Stimulated activated CD4-positive, alpha-beta T cell treated with anti-CD3 and anti-CD28 coated beads, Interleukin-2, amount 100 ng/mL, for 24 hours (primary cell): ENCODE data around the gene SCNN1A.

Source experiments
- DNase-seq, 2 donors: peaks; one replicate each; pipeline ENCODE4 v3.0.0-alpha.2; 2020

The SCNN1A gene

DNA sequence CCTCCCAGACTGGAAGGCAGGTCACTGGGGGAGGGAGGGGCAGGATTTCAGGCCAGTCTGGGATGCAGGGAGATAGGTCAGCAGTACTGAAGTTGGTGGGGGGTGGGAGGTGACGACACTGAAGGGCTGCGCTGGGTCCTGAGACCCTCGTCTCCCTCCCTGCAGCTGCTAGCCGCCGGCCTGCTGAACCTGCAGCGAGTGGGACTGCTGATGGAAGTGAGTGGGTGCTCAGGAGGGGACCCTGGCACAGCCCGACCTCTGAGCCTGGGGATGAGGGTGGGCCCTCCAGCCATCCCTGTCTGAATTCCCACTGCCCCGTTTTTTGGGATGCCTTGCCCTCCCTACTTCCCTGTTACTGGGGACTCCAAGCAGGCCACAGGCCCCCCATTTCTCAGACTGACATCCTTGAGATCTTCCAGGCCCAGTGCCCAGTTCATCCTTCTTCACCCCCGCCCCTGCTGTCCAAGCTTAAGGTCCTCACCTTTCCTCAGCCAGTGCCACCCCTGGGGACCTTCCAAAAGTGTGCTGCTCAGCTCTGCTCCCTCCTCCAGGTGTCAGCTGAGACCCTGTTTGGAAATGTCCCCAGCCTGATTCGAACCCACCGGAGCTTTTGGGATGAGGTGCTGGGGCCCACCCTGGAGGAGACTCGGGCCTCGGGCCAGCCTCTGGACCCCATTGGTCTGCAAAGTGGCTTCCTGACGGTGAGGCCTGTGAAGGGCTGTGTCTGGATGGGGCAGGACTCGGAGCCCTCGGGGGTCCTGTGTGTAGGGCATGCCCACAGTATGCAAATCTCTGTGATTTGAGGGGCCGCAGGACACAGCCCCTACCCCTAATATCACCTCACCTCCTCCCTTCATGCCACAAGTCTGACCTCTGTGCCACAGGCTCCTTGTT is 59.4 kb downstream of the SCNN1A start:
- no peak for DNase-seq

DNA sequence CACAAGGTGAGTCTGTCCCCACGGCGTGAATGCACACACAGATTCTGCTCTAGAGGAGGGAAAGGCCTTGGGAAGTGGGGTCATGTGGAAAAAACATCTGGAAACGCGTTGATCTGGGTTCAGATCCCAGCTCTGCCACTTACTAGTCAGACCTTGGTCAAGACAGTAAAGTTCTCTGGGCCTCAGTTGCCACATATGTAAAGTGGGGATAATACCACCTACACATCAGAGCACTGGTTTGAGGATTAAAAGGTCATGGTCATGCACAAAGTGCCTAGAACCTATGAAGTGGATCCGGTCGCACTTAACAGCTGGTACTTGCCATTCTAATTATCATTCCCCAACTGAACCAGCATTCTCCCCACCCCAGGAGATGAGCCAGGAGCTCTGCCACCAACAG is 60.2 kb downstream of the SCNN1A start:
- no peak for DNase-seq

DNA sequence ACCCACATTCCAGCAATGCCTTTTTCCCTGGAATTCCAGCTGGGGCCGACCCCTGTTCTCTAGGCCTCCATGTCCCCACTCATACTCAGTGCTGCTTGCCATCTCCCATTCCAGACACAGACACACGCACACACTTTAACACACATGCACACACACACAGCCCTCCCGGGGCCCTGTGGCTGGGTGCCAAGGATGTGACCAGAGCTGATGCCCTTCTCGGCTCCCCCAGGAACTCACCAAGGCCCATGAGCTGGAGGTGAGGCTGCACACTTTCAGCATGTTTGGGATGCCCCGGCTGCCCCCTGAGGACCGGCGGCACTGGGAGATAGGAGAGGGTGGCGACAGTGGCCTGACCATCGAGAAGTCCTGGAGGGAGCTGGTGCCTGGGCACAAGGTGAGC is 60.6 kb downstream of the SCNN1A start:
- DNase-seq = no peak

GRCh38 chr12:6313326-6313940 is 61.9 kb downstream of the SCNN1A start:
- no peak for DNase-seq

DNA sequence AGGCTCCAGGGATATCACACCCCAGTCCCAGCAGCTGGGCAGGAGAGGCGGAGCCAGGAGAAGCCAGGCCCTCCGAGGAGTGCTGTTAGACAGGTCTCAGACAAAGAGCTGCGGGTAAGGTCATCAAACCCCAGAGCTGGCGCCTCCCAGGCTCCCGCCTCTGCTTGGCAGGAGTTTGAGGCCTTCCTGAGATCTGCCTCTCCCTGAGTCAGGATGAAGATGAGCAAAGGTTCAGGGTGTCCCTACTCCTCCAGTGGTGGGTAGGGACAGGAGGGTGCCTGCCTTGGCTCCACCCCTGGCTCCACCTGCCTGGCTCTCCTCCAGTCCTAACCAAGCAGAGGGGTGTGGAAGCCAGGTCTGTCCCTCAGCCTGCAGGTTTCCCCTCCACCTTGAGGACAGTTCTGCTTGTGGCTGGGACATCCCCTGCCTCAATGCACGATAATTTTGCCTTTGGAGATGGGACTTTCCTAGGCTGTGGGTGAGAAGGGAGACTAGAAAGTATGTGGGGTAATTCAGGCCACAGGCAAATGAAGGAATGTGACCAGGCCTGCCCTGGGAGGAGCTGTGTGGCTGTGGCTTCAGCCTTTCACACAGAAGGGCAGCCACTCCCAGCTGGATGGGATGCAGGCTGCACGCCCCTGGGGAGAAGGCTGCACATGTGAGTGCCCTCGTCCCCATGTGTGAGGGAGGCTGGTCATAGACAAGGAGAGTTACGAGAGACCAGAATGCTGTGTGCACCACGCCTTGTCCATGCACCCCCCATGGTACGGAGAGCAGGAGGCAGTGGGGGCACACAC is 62.6 kb downstream of the SCNN1A start:
- no peak for DNase-seq

DNA sequence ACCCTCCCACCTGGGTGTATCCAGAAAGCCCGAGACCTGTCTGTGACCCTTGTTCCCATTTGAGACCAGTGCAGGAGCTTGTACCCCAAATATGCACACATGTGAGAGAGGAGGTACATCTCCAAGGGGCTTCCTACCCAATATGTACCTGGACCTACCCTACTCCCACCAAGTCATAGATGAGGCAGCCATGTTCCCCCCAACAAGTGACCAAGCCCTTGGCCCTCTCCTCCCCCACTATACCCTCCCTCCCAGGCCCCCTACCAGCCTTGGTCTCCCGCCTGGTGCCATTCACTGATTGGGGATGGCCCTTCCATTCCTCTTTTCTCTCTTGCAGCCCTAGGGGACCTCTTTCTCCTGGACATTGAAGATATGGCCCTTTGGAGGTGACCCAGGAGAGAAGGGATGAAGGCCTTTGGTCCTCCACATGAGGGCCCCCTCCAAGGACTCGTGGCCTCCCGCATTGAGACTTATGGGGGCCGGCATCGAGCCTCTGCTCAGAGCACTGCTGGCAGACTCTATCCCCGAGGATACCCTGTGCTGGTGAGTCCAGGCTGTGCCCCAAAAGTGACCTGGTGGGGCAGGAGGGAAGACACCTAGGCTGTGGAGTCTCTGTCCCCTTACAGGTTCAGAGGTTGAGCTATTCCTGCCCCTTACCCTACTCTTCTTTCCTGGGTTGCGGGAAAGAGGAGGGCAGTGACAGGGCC is 63.4 kb downstream of the SCNN1A start:
- DNase-seq = no peak

DNA sequence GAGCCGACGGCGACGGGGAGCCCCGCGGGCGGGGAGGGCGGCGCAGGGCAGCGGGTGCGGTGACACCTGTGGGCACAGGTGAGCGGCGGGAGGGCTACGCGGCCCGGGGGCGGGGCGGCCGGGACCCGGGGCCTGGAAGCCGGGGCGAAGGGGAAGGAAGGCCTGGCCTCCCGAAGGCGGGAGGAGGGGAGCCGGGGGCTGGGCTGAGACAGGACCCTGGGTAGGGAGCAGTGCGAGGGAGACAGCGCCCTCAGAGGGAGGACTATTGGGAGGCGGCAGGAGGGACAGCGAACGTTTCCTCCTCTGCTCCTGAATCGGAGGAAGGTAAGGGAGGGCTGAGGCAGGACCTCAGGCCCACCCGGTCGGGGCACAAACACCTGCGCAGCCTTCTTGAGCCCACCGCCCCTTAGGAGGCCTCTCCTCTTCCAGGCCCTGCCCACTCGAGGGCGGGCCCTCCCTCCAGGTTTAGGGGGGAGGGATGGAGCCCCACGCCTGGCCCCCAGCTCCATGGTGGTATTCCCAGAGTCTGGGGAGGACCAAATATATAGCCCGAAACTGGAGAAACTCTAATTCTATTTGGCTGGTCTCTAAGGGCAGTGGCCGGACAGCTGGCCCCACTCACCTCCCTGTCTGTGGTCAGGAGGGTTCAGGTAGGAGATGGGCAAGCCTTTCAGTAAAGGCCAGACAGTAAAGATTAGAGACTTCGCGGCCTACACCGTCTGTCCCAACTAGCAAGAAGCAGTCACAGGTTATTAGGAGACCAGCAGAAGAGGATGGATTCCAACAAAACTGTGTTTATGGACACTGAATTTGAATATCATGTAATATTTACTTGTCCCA is 64.4 kb downstream of the SCNN1A start:
- DNase-seq = no peak

- no peak for DNase-seq
These were observed 67.8 kb downstream of the SCNN1A start for GRCh38 chr12:6307529-6307928.

DNA sequence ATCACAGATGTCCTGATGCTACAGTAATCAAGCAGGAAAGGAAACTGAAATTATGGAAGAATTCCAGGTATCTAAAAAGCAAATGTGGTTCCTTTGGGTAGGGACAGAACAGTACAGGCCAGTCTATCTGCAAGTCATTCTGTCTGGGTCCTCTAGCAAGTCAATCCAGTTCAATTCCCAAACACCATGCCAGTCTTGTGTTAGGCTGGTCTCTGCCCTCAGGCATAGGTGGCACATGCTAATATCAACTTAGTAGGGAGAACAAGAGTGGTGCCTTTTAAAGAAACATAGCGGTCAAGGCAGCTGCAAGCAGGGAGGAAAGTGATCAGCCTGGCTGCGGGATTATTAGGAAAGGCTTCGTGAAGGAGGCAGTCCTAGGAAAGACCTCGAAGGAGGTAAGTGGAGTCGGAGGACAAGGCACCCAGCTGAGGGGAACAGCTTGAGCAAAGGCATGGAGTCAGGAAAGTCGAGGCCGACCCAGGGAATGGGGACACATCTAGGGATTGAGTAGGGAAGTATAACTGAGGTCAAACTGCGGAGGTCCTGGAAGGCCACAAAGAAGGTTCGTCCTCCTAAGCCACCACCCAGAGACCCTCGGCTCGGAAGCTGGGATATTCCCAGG is 68.7 kb downstream of the SCNN1A start:
- no peak for DNase-seq

- no peak for DNase-seq
These were observed 69.2 kb downstream of the SCNN1A start for GRCh38 chr12:6306151-6306550.

GRCh38 chr12:6303071-6303470 is 72.3 kb downstream of the SCNN1A start:
- no peak for DNase-seq

GRCh38 chr12:6302621-6303020 is 72.7 kb downstream of the SCNN1A start:
- no peak for DNase-seq

- DNase-seq = no peak
These were observed 73.6 kb downstream of the SCNN1A start for GRCh38 chr12:6301721-6302120.

GRCh38 chr12:6297170-6297569 is 78.2 kb downstream of the SCNN1A start:
- no peak for DNase-seq
